Stimulated activated CD8-positive, alpha-beta memory T cell treated with anti-CD3 and anti-CD28 coated beads, Interleukin-15, amount 100 ng/mL, for 24 hours (primary cell): Measurements from ENCODE around the gene RUFY4.
"Not testable (repeated sequence)": the region's sequence is repeated elsewhere in the genome, so short reads cannot be mapped to it uniquely, and the experiment has no call there.

ENCODE experiments used
- DNase-seq: peaks from one replicate; pipeline ENCODE4 v3.0.0-alpha.2; 2020; ENCODE audit warnings: low read depth

Gene RUFY4, protein sequence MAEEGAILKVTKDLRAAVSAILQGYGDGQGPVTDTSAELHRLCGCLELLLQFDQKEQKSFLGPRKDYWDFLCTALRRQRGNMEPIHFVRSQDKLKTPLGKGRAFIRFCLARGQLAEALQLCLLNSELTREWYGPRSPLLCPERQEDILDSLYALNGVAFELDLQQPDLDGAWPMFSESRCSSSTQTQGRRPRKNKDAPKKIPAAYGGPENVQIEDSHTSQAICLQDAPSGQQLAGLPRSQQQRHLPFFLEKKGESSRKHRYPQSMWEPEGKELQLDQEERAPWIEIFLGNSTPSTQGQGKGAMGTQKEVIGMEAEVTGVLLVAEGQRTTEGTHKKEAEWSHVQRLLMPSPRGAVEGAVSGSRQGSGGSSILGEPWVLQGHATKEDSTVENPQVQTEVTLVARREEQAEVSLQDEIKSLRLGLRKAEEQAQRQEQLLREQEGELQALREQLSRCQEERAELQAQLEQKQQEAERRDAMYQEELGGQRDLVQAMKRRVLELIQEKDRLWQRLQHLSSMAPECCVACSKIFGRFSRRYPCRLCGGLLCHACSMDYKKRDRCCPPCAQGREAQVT

DNA sequence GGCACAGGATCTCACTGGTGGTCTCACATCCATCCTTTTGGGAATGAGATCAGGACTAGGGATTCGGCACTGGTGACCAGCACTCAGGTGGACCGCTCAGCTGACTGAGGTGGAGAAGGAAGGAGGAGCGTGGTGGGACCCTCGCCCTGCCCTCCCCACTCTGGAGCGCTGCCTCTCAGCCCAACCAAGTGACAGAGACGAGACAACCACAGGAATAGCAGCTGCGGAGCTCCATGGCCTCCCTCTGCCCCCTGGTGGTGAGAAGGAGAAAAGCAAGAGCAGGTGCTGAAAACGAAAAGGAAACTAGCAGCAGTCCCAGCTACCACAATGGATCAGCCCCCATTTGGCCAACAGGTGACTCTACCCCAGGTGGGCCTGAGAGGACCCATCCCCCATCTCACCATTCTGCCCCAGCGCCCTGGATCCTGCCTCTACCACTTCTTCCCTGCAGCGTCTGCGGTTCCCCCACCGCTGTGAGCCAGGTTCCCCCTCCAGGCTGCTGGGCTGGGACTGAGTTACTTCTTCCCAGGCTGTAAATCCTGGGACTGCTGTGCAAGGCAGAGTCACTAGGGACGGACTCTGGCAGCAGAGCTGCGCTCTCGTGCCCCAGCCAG lies at the start of gene RUFY4:
TSS of gene RUFY4 (plus strand) at position 533 of the 614 bp plus-strand sequence. CDS start 1,353 bp downstream, outside the sequence.
- not testable (repeated sequence) for DNase-seq

- DNase-seq: no peak
These were observed 49.5 kb upstream of the RUFY4 start for GRCh38 chr2:218019411-218020060.

- DNase-seq: no peak
These were observed 48.8 kb upstream of the RUFY4 start for GRCh38 chr2:218020281-218020680.

- DNase-seq: no peak
These were observed 48.0 kb upstream of the RUFY4 start for GRCh38 chr2:218020966-218021535.

DNA sequence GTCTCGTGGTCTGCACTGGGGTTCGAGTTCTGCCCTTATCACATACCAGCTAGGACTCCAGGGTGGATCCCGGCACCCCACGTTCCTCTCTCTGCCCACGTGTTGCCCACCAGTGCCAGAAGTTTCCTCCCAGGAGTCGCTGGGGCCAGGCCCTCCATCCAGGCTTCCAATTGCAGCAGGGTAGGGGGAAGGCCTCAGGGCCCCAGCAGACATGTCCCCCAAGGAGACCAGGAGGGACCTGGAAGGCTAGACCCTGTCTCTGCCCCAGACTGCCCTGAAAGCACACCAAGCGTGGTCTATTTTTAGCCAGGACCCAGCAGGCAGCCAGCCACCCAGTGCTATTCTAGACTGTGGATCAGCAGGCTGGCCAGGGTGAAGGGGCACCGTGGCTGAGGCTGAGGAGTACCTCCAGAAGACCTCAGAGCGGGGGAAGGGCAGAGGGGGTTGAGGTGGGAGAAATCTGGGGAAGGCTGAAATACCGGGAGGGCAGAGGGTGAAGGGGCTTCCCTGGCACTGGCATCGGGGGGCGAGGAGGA lies 47.4 kb upstream of the RUFY4 start:
- no peak for DNase-seq

DNA sequence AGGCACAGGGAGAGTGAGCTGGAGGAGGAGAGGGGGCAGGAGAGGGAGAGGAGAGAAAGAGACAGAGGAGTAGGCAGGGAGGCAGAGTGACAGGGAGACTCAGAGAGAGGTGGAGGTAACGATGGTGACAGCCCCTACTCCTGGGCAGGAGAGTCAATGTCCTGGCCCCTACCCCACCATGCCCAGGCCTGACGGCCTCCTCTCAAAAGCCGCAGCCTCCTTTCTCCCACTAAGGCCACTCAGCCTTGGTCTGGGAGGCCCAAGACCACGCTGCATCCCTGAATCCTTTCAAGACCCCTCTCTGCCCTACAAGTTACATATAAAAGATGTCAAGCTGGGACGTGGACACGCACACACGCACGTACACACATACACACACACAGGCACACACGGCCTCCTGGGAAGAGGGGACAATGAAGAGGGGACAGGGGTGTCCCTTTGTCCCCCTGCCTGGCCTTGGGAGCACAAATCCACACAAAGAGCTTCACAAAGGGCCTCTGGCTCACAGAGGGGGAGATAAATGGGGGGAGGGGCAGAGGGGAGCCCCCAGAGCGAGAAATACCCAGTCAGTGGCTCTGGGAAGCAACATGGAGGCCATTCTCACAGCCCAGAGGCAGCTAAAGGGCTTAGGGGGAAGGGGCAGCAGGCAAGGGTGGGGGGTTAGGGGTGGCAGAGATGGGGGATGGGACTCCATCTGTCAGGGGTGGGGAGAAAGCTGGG lies 46.8 kb upstream of the RUFY4 start:
- DNase-seq: no peak

- no peak for DNase-seq
These were observed 46.1 kb upstream of the RUFY4 start for GRCh38 chr2:218022851-218023530.

DNA sequence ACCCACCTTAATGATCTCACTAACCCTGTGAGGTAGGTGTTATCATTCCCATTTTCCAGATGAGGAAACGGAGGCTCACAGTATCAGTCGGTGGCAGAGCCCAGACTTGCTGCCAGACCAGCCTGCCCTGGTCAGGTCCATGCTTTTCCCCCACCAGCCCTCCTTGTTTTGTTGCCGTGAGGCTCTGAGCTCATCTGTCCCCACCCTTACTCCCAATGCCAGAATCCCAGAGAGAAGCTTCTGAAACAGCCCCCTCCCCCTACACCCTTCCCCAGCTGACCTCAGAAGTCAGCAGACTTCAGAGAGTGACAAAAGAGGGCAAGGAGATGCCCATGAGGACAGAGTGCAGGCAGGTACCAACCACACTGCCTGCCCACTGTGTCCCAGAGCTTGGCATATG lies 45.4 kb upstream of the RUFY4 start:
- DNase-seq: no peak

- DNase-seq: no peak
These were observed 44.7 kb upstream of the RUFY4 start for GRCh38 chr2:218024336-218024735.

DNA sequence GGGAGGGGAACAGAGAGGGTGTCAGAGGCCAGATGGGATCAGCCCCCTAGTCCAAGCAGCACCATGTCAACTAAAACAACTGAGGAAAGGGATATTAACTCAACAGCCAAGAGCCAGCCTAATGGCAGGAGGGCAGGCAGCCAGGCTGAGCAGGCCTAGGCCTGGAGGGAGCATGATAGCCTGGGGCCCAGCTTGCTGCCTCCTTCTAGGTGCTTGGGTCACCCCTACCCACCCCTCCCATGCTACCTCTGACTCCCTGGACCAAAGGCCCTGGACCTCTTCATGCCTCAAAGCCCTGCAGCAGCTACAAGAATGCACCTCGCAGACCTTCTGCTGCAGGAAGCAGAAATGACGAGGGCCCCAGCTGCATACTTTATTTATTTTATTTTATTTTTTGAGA lies 44.2 kb upstream of the RUFY4 start:
- DNase-seq: no peak

- DNase-seq: no peak
These were observed 42.8 kb upstream of the RUFY4 start for GRCh38 chr2:218026244-218026643.

DNA sequence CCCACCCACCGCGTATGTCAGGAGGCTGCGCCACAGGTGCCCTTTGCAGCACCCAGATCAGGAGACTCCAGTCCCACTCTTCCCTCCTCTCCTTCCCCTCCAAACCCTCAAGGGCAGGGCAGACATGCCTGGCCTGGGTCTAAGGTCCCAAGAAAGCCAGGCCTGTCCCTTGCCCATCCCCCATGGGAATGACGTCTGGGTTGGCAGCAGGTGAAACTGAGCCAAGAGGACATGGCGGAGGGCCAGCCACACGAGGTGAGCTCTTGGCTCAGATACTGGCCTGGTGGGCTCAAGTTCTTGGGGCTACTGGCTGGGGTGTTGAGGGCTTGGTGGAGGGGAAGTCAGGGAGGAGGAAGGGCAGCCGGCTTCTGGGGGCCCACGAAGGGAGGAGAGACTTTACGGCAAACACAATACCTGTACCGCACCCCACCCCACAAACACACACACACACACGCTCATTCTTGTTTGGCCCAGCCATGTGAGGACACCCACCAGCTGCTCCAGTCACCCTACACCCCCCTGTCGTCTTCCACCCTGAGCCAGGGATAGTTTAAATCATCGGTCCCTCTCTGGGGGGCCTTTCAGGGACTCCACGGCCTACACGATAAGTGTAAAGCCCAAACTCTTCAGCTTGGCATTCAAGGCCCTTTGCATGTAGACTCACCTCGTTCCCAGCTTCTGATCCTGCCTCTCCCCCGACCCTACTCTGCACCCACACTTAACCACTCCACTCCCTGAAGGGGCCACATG lies 42.2 kb upstream of the RUFY4 start:
- DNase-seq: no peak

DNA sequence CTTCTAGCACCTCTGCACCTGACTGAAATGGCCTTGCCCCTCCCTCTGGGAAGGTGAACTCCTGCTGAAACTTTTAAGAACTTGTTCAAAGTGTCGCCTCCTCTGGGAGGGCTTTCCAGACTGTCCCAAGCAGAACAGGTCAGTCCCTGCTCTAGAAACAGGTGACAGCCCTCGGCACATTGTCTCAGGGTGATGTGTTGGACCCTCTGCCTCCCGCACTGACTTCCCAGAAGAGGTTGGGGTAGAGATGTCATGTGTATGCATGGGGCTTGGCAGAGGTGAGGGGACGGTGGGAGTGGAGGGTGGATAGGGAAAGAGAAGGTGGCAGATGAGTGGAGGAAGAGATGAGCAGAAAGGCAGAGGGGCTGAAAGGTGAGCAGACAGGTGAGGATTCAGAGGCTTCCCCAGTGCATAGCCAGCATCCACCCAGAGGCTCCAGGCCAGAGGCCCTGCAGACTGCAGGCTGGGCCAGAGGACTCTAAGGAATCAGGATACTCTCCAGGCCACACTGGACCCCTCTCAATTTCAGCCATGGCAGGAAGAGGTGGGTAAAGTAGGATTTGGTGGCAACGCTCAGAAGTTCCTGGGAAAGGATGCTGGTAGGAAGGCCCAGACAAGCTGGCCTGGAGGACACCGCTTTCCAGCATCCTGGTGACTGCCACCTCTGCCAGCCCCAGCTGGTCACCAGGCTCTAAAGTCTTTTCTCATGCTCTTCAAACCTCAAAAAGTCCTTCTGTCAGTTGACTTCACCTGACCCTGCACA lies 41.4 kb upstream of the RUFY4 start:
- no peak for DNase-seq

DNA sequence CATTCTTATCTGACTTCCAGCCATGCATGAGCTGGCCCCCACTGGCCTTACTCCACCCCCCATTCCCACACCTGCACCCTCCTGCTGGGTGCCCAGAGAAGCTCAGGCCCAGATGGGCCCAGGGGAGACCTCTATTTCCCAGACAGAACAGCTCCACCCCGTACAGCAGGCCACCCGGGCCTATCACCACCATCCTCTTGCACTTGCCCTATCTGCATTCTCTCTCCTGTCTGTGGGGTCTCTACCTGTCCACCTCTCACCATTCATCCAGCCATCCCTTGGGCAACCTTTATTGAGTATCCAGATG lies 40.9 kb upstream of the RUFY4 start:
- DNase-seq: no peak

GRCh38 chr2:218028562-218029348 lies 40.3 kb upstream of the RUFY4 start:
- no peak for DNase-seq

DNA sequence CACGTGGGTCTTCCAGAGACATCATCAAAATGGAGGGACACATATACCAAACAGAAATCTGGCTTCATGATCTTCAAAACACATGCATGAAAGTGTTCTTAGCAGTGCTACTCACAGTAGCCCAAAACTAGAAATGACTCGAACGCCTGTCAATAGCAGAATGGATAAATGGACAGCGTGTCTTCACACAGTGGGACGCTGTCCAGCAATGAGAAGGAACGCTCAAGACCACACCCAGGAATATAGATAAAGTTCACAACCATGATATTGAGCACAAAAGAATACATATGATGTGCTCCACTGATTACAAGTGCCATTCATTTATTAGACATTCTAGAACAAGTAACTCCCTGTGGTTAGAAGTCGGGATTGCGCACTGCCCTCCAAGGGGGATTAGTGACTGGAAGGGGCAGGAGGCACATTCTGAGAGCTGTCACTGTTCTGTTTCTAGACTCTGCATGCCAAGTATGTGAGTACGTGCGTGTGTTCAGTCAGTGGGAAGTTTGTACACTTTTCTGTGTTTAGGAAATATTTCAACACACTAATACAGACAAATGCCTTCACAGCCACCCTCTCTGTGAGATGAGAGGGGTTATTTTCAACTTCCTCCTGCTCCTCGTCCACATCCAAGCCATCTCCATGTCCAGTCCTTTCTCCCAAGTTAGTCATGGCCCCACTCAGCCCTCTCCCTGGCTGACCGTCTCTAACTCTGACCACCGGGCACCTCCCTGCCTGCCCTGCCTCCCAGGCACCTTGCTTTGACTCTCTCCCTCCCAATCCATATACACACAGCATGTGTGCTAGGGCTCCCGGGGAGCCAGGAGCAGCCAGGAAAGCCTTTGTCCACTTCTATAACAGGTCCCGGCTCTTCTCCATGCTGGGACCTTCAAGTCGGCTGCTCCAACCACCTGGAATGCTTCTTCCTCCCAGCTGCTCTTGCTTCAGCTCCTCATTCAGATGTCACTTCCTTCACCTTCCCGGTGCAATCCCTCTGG lies 39.4 kb upstream of the RUFY4 start:
- DNase-seq: no peak

GRCh38 chr2:218030409-218031195 lies 38.5 kb upstream of the RUFY4 start:
- no peak for DNase-seq
